NCI-H1092 treated with DMSO at 0.1 percent for 48 hours (cell line): ENCODE measurements around the gene SLAMF6.

Experiments used
- DNase-seq: peaks from one replicate; lab custom pipeline; 2025; lab: John Stamatoyannopoulos, UW

SLAMF6 gene

GRCh38 chr1:160467576-160467975, 55.5 kb downstream of the SLAMF6 start:
- no peak for DNase-seq

GRCh38 chr1:160466961-160467360, 56.1 kb downstream of the SLAMF6 start:
- no peak for DNase-seq

- no peak for DNase-seq
Measured at GRCh38 chr1:160465123-160465522, 57.9 kb downstream of the SLAMF6 start.

GRCh38 chr1:160460683-160461287, 62.3 kb downstream of the SLAMF6 start:
- no peak for DNase-seq

GRCh38 chr1:160460214-160460642, 62.8 kb downstream of the SLAMF6 start:
- DNase-seq, result no peak

- no peak for DNase-seq
Measured at GRCh38 chr1:160459687-160460086, 63.4 kb downstream of the SLAMF6 start.

- DNase-seq, result no peak
Measured at GRCh38 chr1:160459056-160459455, 64.0 kb downstream of the SLAMF6 start.

GRCh38 chr1:160455153-160455517, 67.9 kb downstream of the SLAMF6 start:
- DNase-seq, result no peak

- no peak for DNase-seq
Measured at GRCh38 chr1:160454371-160455152, 68.5 kb downstream of the SLAMF6 start.

GRCh38 chr1:160453443-160453842, 69.6 kb downstream of the SLAMF6 start:
- DNase-seq, result no peak

GRCh38 chr1:160451859-160452232, 71.2 kb downstream of the SLAMF6 start:
- DNase-seq, result no peak

- no peak for DNase-seq
Measured at GRCh38 chr1:160451119-160451858, 71.8 kb downstream of the SLAMF6 start.

GRCh38 chr1:160449494-160449893, 73.6 kb downstream of the SLAMF6 start:
- DNase-seq, result no peak

- no peak for DNase-seq
Measured at GRCh38 chr1:160446945-160447600, 76.0 kb downstream of the SLAMF6 start.

- DNase-seq, result no peak
Measured at GRCh38 chr1:160439718-160440117, 83.3 kb downstream of the SLAMF6 start.

GRCh38 chr1:160438935-160439334, 84.1 kb downstream of the SLAMF6 start:
- no peak for DNase-seq

GRCh38 chr1:160438317-160438918, 84.6 kb downstream of the SLAMF6 start:
- no peak for DNase-seq

GRCh38 chr1:160437432-160438316, 85.4 kb downstream of the SLAMF6 start:
- DNase-seq, result no peak

GRCh38 chr1:160436966-160437365, 86.1 kb downstream of the SLAMF6 start:
- no peak for DNase-seq
